ENCODE results near the gene HOXB3.
A peak's percentile ranks its signal among the peaks of the same experiment; 100 is the strongest.

The HOXB3 gene

GRCh38 chr17:48627623-48628521, 37.8 kb upstream of the HOXB3 start:
- TF ChIP-seq CTCF (IDR thresholded peaks at IDR 0.05; ENCODE audit: borderline replicate concordance, insufficient read depth, low read depth, low read length), result no peak
- no peak overlapping the region for H3K4me3 ChIP-seq (ENCODE audit: low read depth, low read length)

- no peak overlapping the region for H3K4me3 ChIP-seq (ENCODE audit: low read depth, low read length)
- no peak for TF ChIP-seq CTCF (IDR thresholded peaks at IDR 0.05; ENCODE audit: borderline replicate concordance, insufficient read depth, low read depth, low read length)
Observed at GRCh38 chr17:48627118-48627597, 37.1 kb upstream of the HOXB3 start.

- peak within 1 kb of the TSS; percentile 36 for H3K4me3 ChIP-seq (ENCODE audit: low read depth, low read length)
- no peak for TF ChIP-seq CTCF (IDR thresholded peaks at IDR 0.05; ENCODE audit: borderline replicate concordance, insufficient read depth, low read depth, low read length)
Observed at GRCh38 chr17:48626245-48627117, 36.4 kb upstream of the HOXB3 start, which contains the start of gene HOXB9. HOXB9 (minus strand) TSS chr17:48626358; CDS start chr17:48626269, 89 bp downstream.

- peak overlapping the region; percentile 36 for H3K4me3 ChIP-seq (ENCODE audit: low read depth, low read length)
- TF ChIP-seq CTCF (IDR thresholded peaks at IDR 0.05; ENCODE audit: borderline replicate concordance, insufficient read depth, low read depth, low read length), result no peak
Observed at GRCh38 chr17:48625495-48626244, 35.6 kb upstream of the HOXB3 start.

- no peak for TF ChIP-seq CTCF (IDR thresholded peaks at IDR 0.05; ENCODE audit: borderline replicate concordance, insufficient read depth, low read depth, low read length)
- peak overlapping the region; percentile 31 for H3K4me3 ChIP-seq (ENCODE audit: low read depth, low read length)
Observed at GRCh38 chr17:48624544-48625494, 34.8 kb upstream of the HOXB3 start.

- no peak for TF ChIP-seq CTCF (IDR thresholded peaks at IDR 0.05; ENCODE audit: borderline replicate concordance, insufficient read depth, low read depth, low read length)
- H3K4me3 ChIP-seq (ENCODE audit: low read depth, low read length), result no peak overlapping the region
Observed at GRCh38 chr17:48624118-48624517, 34.1 kb upstream of the HOXB3 start.

Data from GM12875 (cell line).